ENCODE measurements around the gene SCUBE1.

SCUBE1 gene

GRCh38 chr22:43274595-43275240 is 68.5 kb downstream of the SCUBE1 start:
- peak overlapping the region; percentile 84 for H2BK12ac ChIP-seq (ENCODE audit: low read length)
- no peak overlapping the region for H3K9ac ChIP-seq (ENCODE audit: low read depth, low read length, poor library complexity)
- peaks cover 13 to 37% of the 10 kb centered on the region in 2 donors for H3K4me1 ChIP-seq (ENCODE audit: control insufficient read depth in 2 of 2, insufficient read depth in 1 of 2, low read depth in 1 of 2, low read length in 2 of 2)
- no peak overlapping the region for H3K4me2 ChIP-seq (ENCODE audit: insufficient read depth, low read length, poor library complexity, severe bottlenecking)
- peak overlapping the region; percentile 49 for H3K14ac ChIP-seq (ENCODE audit: low read length)
- H3K23ac ChIP-seq (ENCODE audit: low read depth, low read length, poor library complexity) = no peak overlapping the region
- DNase-seq (ENCODE audit: low spot score) = no peak
- no peak overlapping the region for H4K8ac ChIP-seq (ENCODE audit: low read depth, low read length)
- H3K4ac ChIP-seq (ENCODE audit: low read length) = no peak overlapping the region
- peak overlapping the region; percentile 29 for H2BK120ac ChIP-seq (ENCODE audit: low read depth, low read length)
- H3K9me3 ChIP-seq (replicated peaks in 1 of 2; ENCODE audit: control insufficient read depth in 2 of 2, insufficient read depth in 1 of 2, low read depth in 1 of 2, low read length in 2 of 2) = no peaks in the 10 kb centered on the region
- H3K79me1 ChIP-seq (ENCODE audit: low read depth, low read length) = peaks cover 19% of the 10 kb centered on the region
- no peak overlapping the region for H3K27ac ChIP-seq (replicated peaks; ENCODE audit: low read length)
- H2AFZ ChIP-seq (ENCODE audit: low read length) = peak overlapping the region; percentile 17
- no peak overlapping the region for H4K91ac ChIP-seq (ENCODE audit: low read depth, low read length, poor library complexity)
- H2AK5ac ChIP-seq (ENCODE audit: low read depth, low read length) = peak overlapping the region; percentile 65
- H2BK5ac ChIP-seq (ENCODE audit: low read length) = no peak overlapping the region
- H3K4me3 ChIP-seq (ENCODE audit: low read length in 2 of 2) = no peak overlapping the region
- WGBS, 2 donors (ENCODE audit: extremely low coverage in 2 of 2, insufficient read length in 2 of 2, insufficient replicate concordance in 1 of 2) = no CpG with 5 or more reads among the region's 25 CpGs
- H3K18ac ChIP-seq (ENCODE audit: low read length) = peak overlapping the region; percentile 82
- H3K36me3 ChIP-seq (replicated peaks in 1 of 2; ENCODE audit: control insufficient read depth in 2 of 2, insufficient read depth in 2 of 2, low read length in 2 of 2) = peaks cover 0 to 5% of the 10 kb centered on the region in 2 donors
- peak overlapping the region; percentile 4 for H2BK15ac ChIP-seq (ENCODE audit: low read length)
- H3K27me3 ChIP-seq (ENCODE audit: control insufficient read depth in 3 of 3, insufficient read depth in 3 of 3, low read depth in 1 of 3, low read length in 3 of 3) = peaks cover 0 to 68% (median 0%) of the 10 kb centered on the region in 3 experiments

GRCh38 chr22:43273902-43274484 is 69.2 kb downstream of the SCUBE1 start:
- Histone ChIP-seq H4K91ac (ENCODE audit: low read depth, low read length, poor library complexity) (no peak overlapping the region), H3K27me3 (ENCODE audit: control insufficient read depth in 3 of 3, insufficient read depth in 3 of 3, low read depth in 1 of 3, low read length in 3 of 3) (peaks cover 0 to 64% (median 0%) of the 10 kb centered on the region in 3 experiments), H3K23ac (ENCODE audit: low read depth, low read length, poor library complexity) (no peak overlapping the region), H2BK5ac (ENCODE audit: low read length) (no peak overlapping the region), H3K4me1 (ENCODE audit: control insufficient read depth in 2 of 2, insufficient read depth in 1 of 2, low read depth in 1 of 2, low read length in 2 of 2) (peaks cover 20 to 42% of the 10 kb centered on the region in 2 donors), H3K4me2 (ENCODE audit: insufficient read depth, low read length, poor library complexity, severe bottlenecking) (no peak overlapping the region), H3K4me3 (ENCODE audit: low read length in 2 of 2) (no peak overlapping the region), H3K18ac (ENCODE audit: low read length) (peak overlapping the region; percentile 82), H4K8ac (ENCODE audit: low read depth, low read length) (no peak overlapping the region), H3K9ac (ENCODE audit: low read depth, low read length, poor library complexity) (no peak overlapping the region), H3K14ac (ENCODE audit: low read length) (no peak overlapping the region), H2BK15ac (ENCODE audit: low read length) (no peak overlapping the region), H2AK5ac (ENCODE audit: low read depth, low read length) (peak overlapping the region; percentile 65), H2BK12ac (ENCODE audit: low read length) (peak overlapping the region; percentile 84), H2AFZ (ENCODE audit: low read length) (no peak overlapping the region), H3K36me3 (replicated peaks in 1 of 2; ENCODE audit: control insufficient read depth in 2 of 2, insufficient read depth in 2 of 2, low read length in 2 of 2) (peaks cover 0 to 5% of the 10 kb centered on the region in 2 donors), H2BK120ac (ENCODE audit: low read depth, low read length) (no peak overlapping the region), H3K9me3 (replicated peaks in 1 of 2; ENCODE audit: control insufficient read depth in 2 of 2, insufficient read depth in 1 of 2, low read depth in 1 of 2, low read length in 2 of 2) (no peaks in the 10 kb centered on the region), H3K79me1 (ENCODE audit: low read depth, low read length) (peaks cover 19% of the 10 kb centered on the region), H3K4ac (ENCODE audit: low read length) (no peak overlapping the region), H3K27ac (replicated peaks; ENCODE audit: low read length) (no peak overlapping the region)
- no CpG with 5 or more reads among the region's 9 CpGs for WGBS, 2 donors (ENCODE audit: extremely low coverage in 2 of 2, insufficient read length in 2 of 2, insufficient replicate concordance in 1 of 2)
- peak; percentile 54 for DNase-seq (ENCODE audit: low spot score)

- H3K14ac ChIP-seq (ENCODE audit: low read length) = no peak overlapping the region
- H2BK5ac ChIP-seq (ENCODE audit: low read length) = no peak overlapping the region
- H3K23ac ChIP-seq (ENCODE audit: low read depth, low read length, poor library complexity) = no peak overlapping the region
- peaks cover 26 to 41% of the 10 kb centered on the region in 2 donors for H3K4me1 ChIP-seq (ENCODE audit: control insufficient read depth in 2 of 2, insufficient read depth in 1 of 2, low read depth in 1 of 2, low read length in 2 of 2)
- H3K9ac ChIP-seq (ENCODE audit: low read depth, low read length, poor library complexity) = no peak overlapping the region
- no peak overlapping the region for H2BK12ac ChIP-seq (ENCODE audit: low read length)
- no peak overlapping the region for H3K27ac ChIP-seq (replicated peaks; ENCODE audit: low read length)
- H3K4me3 ChIP-seq (ENCODE audit: low read length in 2 of 2) = no peak overlapping the region
- no peak overlapping the region for H2BK120ac ChIP-seq (ENCODE audit: low read depth, low read length)
- peaks cover 0 to 74% (median 0%) of the 10 kb centered on the region in 3 experiments for H3K27me3 ChIP-seq (ENCODE audit: control insufficient read depth in 3 of 3, insufficient read depth in 3 of 3, low read depth in 1 of 3, low read length in 3 of 3)
- H2AFZ ChIP-seq (ENCODE audit: low read length) = no peak overlapping the region
- no peak overlapping the region for H4K91ac ChIP-seq (ENCODE audit: low read depth, low read length, poor library complexity)
- H3K4me2 ChIP-seq (ENCODE audit: insufficient read depth, low read length, poor library complexity, severe bottlenecking) = no peak overlapping the region
- no peak overlapping the region for H2AK5ac ChIP-seq (ENCODE audit: low read depth, low read length)
- H3K9me3 ChIP-seq (replicated peaks in 1 of 2; ENCODE audit: control insufficient read depth in 2 of 2, insufficient read depth in 1 of 2, low read depth in 1 of 2, low read length in 2 of 2) = no peaks in the 10 kb centered on the region
- DNase-seq (ENCODE audit: low spot score) = no peak
- no CpG with 5 or more reads among the region's 12 CpGs for WGBS, 2 donors (ENCODE audit: extremely low coverage in 2 of 2, insufficient read length in 2 of 2, insufficient replicate concordance in 1 of 2)
- H2BK15ac ChIP-seq (ENCODE audit: low read length) = no peak overlapping the region
- H3K79me1 ChIP-seq (ENCODE audit: low read depth, low read length) = peaks cover 16% of the 10 kb centered on the region
- peaks cover 0 to 4% of the 10 kb centered on the region in 2 donors for H3K36me3 ChIP-seq (replicated peaks in 1 of 2; ENCODE audit: control insufficient read depth in 2 of 2, insufficient read depth in 2 of 2, low read length in 2 of 2)
- no peak overlapping the region for H4K8ac ChIP-seq (ENCODE audit: low read depth, low read length)
- H3K18ac ChIP-seq (ENCODE audit: low read length) = no peak overlapping the region
- no peak overlapping the region for H3K4ac ChIP-seq (ENCODE audit: low read length)
Measured at GRCh38 chr22:43272869-43273318, 70.3 kb downstream of the SCUBE1 start.

GRCh38 chr22:43272301-43272700 is 70.9 kb downstream of the SCUBE1 start:
- Histone ChIP-seq H3K4me3 (ENCODE audit: low read length in 2 of 2) (no peak overlapping the region), H3K14ac (ENCODE audit: low read length) (no peak overlapping the region), H3K27ac (replicated peaks; ENCODE audit: low read length) (no peak overlapping the region), H2AFZ (ENCODE audit: low read length) (no peak overlapping the region), H2AK5ac (ENCODE audit: low read depth, low read length) (no peak overlapping the region), H3K4me1 (ENCODE audit: control insufficient read depth in 2 of 2, insufficient read depth in 1 of 2, low read depth in 1 of 2, low read length in 2 of 2) (peaks cover 26 to 41% of the 10 kb centered on the region in 2 donors), H2BK12ac (ENCODE audit: low read length) (peak overlapping the region; percentile 14), H3K36me3 (replicated peaks in 1 of 2; ENCODE audit: control insufficient read depth in 2 of 2, insufficient read depth in 2 of 2, low read length in 2 of 2) (peaks cover 0 to 4% of the 10 kb centered on the region in 2 donors), H2BK120ac (ENCODE audit: low read depth, low read length) (no peak overlapping the region), H3K18ac (ENCODE audit: low read length) (peak overlapping the region; percentile 9), H3K27me3 (ENCODE audit: control insufficient read depth in 3 of 3, insufficient read depth in 3 of 3, low read depth in 1 of 3, low read length in 3 of 3) (peaks cover 0 to 75% (median 0%) of the 10 kb centered on the region in 3 experiments), H3K23ac (ENCODE audit: low read depth, low read length, poor library complexity) (no peak overlapping the region), H3K4me2 (ENCODE audit: insufficient read depth, low read length, poor library complexity, severe bottlenecking) (no peak overlapping the region), H2BK5ac (ENCODE audit: low read length) (no peak overlapping the region), H3K79me1 (ENCODE audit: low read depth, low read length) (peaks cover 19% of the 10 kb centered on the region), H3K9ac (ENCODE audit: low read depth, low read length, poor library complexity) (no peak overlapping the region), H2BK15ac (ENCODE audit: low read length) (no peak overlapping the region), H4K8ac (ENCODE audit: low read depth, low read length) (no peak overlapping the region), H3K4ac (ENCODE audit: low read length) (no peak overlapping the region), H3K9me3 (replicated peaks in 1 of 2; ENCODE audit: control insufficient read depth in 2 of 2, insufficient read depth in 1 of 2, low read depth in 1 of 2, low read length in 2 of 2) (peaks cover 0 to 3% of the 10 kb centered on the region in 2 donors), H4K91ac (ENCODE audit: low read depth, low read length, poor library complexity) (no peak overlapping the region)
- WGBS, 2 donors (ENCODE audit: extremely low coverage in 2 of 2, insufficient read length in 2 of 2, insufficient replicate concordance in 1 of 2) = no CpG with 5 or more reads among the region's 12 CpGs
- DNase-seq (ENCODE audit: low spot score) = no peak

All from neuronal stem cell (in vitro differentiated cells).